Upper lobe of right lung (tissue), 1 donor: ENCODE measurements around the gene MAPK7. TPM values are rescaled to one million over a fixed set of nuclear protein-coding genes. Genes with fewer than 3 reads are reported as not detected.

Source experiments
- ATAC-seq: fragments of 200-7000 bp; cut with Tn5 transposase; one replicate; pipeline ENCODE4 v1.9.1; 2020; ENCODE audit warnings: mild to moderate bottlenecking, moderate library complexity
- DNase-seq: peaks from one replicate; pipeline ENCODE4 v3.0.0-alpha.2; 2020
- H3K27ac ChIP-seq: fragments of 200-600 bp; one replicate; pipeline ENCODE4 v1.8.0; 2022
- H3K27me3 ChIP-seq: fragments of 200-600 bp; one replicate; pipeline ENCODE4 v1.8.0; 2022; ENCODE audit warnings: mild to moderate bottlenecking
- H3K36me3 ChIP-seq: fragments of 200-600 bp; one replicate; pipeline ENCODE4 v1.8.0; 2022
- H3K4me1 ChIP-seq: fragments of 200-600 bp; one replicate; pipeline ENCODE4 v1.8.0; 2022
- H3K4me3 ChIP-seq: fragments of 200-600 bp; one replicate; pipeline ENCODE4 v1.8.0; 2022; ENCODE audit warnings: mild to moderate bottlenecking
- H3K9me3 ChIP-seq: fragments of 200-600 bp; one replicate; pipeline ENCODE4 v1.8.0; 2022
- intact Hi-C: fragments of 100-400 bp; cut with DNase I; formaldehyde crosslinking; loops from one replicate; pipeline ENCODE4 v1.11.0; 2022
- total RNA-seq: library from RNA; stranded (reverse); fragmentation: NEBNext Ultra II Directional; extraction: Animal tissue kit (Norgen Biotek cat#: 25700); gene quantifications from one replicate; pipeline ENCODE4 v1.2.1, GENCODE V29; 2021
- TF ChIP-seq, protein P1 (sequence below): fragments of 200-600 bp; IDR thresholded peaks from one replicate; pipeline ENCODE4 v1.8.0; 2022; ENCODE audit warnings: antibody characterized with exemption
- donor health status: DM: no; HTN: yes; CAD: no; lungs with severe emphysema.

The MAPK7 gene
- total RNA-seq, 1 donor from 2014 or later: 25.7 TPM

GRCh38 chr17:19418251-19418992 is 40.1 kb downstream of the MAPK7 start:
- no peak overlapping the region for H3K27ac ChIP-seq
- DNase-seq (no peak), ATAC-seq (peak; percentile 56)

GRCh38 chr17:19421219-19421618 is 42.9 kb downstream of the MAPK7 start:
- TF ChIP-seq, protein P1, sequence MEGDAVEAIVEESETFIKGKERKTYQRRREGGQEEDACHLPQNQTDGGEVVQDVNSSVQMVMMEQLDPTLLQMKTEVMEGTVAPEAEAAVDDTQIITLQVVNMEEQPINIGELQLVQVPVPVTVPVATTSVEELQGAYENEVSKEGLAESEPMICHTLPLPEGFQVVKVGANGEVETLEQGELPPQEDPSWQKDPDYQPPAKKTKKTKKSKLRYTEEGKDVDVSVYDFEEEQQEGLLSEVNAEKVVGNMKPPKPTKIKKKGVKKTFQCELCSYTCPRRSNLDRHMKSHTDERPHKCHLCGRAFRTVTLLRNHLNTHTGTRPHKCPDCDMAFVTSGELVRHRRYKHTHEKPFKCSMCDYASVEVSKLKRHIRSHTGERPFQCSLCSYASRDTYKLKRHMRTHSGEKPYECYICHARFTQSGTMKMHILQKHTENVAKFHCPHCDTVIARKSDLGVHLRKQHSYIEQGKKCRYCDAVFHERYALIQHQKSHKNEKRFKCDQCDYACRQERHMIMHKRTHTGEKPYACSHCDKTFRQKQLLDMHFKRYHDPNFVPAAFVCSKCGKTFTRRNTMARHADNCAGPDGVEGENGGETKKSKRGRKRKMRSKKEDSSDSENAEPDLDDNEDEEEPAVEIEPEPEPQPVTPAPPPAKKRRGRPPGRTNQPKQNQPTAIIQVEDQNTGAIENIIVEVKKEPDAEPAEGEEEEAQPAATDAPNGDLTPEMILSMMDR: no peak
- DNase-seq (no peak), ATAC-seq (no peak)
- Histone ChIP-seq H3K4me1 (no peaks in the 10 kb centered on the region), H3K4me3 (no peak overlapping the region), H3K27me3 (no peaks in the 10 kb centered on the region), H3K9me3 (no peaks in the 10 kb centered on the region), H3K36me3 (no peaks in the 10 kb centered on the region), H3K27ac (no peak overlapping the region)
- intact Hi-C loops: no loop called here

More at GRCh38 chr17:19418251-19418992, 40.1 kb downstream of the MAPK7 start:
- H3K4me3 ChIP-seq: no peak overlapping the region
- no peaks in the 10 kb centered on the region for H3K9me3 ChIP-seq
- no peaks in the 10 kb centered on the region for H3K27me3 ChIP-seq
- H3K36me3 ChIP-seq: no peaks in the 10 kb centered on the region
- TF ChIP-seq, protein P1: peak; percentile 6
- no peaks in the 10 kb centered on the region for H3K4me1 ChIP-seq
- intact Hi-C loops: no loop called here

GRCh38 chr17:19421926-19422325 is 43.6 kb downstream of the MAPK7 start:
- DNase-seq (no peak), ATAC-seq (no peak)
- Histone ChIP-seq H3K27ac (no peak overlapping the region), H3K4me1 (no peaks in the 10 kb centered on the region), H3K36me3 (no peaks in the 10 kb centered on the region), H3K9me3 (no peaks in the 10 kb centered on the region), H3K4me3 (no peak overlapping the region), H3K27me3 (no peaks in the 10 kb centered on the region)
- TF ChIP-seq, protein P1: no peak
- intact Hi-C loops: no loop called here

GRCh38 chr17:19424934-19425868 is 46.9 kb downstream of the MAPK7 start:
- no peak for DNase-seq
- H3K27ac ChIP-seq: no peak overlapping the region
- ATAC-seq: no peak
- no peak overlapping the region for H3K4me3 ChIP-seq
- TF ChIP-seq, protein P1: no peak
- no peaks in the 10 kb centered on the region for H3K27me3 ChIP-seq
- intact Hi-C loops: no loop called here
- no peaks in the 10 kb centered on the region for H3K36me3 ChIP-seq
- H3K4me1 ChIP-seq: no peaks in the 10 kb centered on the region
- no peaks in the 10 kb centered on the region for H3K9me3 ChIP-seq

DNA sequence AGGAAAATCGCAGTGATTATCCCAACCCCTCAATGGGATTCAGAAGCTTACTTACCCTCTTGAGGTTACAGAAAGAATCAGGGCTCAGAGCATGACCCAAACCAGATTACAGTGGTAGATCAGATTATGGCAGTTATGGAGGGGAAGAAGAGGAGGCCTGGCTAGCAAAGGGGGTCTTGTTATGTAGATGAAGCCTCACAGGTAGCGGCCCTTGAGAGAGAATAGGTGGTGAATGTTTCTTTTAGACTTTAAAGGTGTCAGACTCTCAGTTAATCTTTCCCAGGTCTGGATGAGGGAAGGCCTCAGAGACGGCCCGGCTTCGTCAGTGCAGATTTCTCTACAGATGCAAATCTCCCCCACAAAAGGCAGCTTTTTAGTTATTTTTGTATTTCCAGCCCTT is 48.3 kb downstream of the MAPK7 start:
- ATAC-seq: no peak
- Histone ChIP-seq H3K27ac (no peak overlapping the region), H3K4me1 (no peaks in the 10 kb centered on the region)

More for the DNA sequence above, 48.3 kb downstream of the MAPK7 start:
- intact Hi-C loops: no loop called here
- Histone ChIP-seq H3K36me3 (no peaks in the 10 kb centered on the region), H3K4me3 (no peak overlapping the region), H3K27me3 (no peaks in the 10 kb centered on the region), H3K9me3 (no peaks in the 10 kb centered on the region)
- TF ChIP-seq, protein P1: no peak
- no peak for DNase-seq
